ENCODE measurements around the gene TMEM179.

TMEM179 gene

GRCh38 chr14:104598039-104598909 lies 6.3 kb downstream of the TMEM179 start:
- DNase-seq = no peak

DNA sequence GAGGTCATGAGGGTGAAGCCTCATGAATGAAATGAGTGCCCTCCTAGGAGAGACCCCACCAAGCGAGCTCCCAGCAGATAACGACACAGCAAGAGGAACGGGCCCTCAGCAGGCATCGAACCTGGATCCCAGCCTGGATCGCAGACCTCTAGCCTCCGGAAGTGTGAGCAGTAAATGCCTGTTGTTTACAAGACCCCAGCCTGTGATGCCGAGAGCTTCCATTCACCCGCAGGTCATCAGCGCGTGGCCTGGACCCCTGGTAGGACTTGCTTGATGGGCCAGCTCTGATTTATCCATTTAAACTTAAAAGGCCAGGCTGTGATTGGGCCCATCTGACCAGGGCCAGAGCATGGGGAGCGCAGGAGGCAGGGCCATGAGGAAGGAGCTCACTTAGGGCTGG lies 7.0 kb downstream of the TMEM179 start:
- no peak for DNase-seq

DNA sequence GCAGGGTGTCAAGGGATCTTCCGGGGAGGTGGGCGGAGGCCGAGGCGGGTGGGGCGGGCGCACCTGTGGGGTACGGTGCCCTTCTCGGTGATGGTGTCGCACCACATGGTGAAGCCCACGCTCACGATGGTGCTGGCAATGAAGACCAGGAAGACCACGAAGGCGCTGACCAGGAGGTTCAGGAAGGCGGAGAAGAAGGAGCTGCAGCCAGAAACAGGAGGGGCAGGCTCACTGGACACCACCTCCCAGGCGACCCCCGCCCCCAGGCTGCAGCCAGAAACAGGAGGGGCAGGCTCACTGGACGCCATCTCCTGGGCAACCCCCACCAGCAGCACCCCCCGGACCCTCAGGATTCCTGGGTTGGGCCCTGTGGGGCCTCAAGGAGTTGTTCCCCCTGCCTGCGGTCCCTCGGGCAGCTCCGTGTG lies 7.6 kb downstream of the TMEM179 start:
- DNase-seq = no peak

DNA sequence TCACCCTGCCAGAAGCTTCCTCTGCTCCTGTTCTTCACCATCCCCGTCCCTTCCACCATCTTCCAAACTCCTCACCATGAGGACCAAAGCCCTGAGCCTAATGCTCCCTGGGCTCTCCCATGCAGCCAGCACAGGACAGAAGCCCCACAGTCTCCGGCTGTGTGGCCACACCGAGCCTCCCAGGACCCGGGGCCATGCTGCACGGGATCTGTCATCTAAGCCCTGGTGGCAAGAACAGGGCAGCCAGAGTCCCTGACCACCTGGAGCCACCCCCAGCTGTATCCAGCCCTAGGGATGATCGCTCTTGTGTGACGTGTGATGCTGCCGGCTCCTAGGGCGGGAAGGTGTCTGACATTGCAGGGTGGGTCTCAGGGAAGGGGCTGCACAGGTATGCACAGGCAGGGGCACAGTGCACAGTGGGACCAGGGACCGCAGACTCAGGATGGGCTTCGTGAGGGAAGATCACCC lies 8.1 kb downstream of the TMEM179 start:
- no peak for DNase-seq

DNA sequence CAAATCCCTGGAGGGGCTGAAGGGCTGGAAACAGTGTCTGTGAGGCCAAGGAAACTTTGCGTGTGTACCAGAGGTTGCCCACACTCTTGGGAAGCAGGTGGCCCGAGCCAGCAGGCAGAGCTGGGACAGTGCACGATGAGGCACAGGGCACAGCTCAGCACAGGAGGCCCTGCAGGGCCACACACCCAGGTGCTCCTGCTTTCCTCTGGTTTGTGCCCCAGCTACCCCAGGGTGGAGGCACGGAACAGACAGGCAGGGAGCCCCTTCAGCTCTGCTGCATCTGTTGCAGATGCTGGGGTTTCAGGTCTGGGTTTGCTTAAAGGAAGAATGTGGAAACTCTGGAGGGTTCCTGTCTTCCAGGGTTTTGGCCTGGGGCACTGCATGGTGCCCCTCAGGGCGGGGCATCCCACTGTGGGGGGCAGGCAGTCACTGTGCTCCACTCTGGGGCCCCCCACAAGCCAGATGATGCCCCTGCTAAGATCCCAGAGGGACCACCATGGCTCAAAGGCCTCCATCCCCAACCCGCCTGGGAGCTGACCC lies 8.6 kb downstream of the TMEM179 start:
- no peak for DNase-seq

DNA sequence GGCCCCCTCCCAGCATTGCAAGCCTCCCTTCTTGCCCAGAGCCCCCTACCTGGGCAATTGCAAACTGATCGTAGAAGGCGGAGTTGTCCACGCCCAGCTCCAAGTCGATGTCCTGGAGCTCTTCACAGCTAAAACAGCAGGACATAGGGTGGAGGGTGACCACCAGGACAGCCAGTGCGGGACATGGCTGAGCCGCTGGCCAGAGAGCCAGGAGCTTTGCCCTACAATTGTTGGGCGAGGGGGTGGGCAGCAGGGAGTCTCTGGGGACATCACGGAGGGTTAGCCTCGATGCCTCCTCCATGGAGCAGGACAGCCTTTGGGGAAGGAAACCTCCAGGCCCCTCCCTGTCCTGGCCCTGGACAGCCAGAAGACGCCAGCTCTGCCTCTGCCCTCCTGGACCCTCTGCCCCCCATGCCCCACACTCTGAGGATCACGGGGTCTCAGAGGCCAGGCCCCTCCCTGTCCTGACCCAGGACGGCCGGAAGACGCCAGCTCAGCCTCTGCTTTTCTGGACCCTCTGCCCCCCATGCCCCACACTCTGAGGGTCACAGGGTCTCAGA lies 9.4 kb downstream of the TMEM179 start:
- no peak for DNase-seq

- DNase-seq = no peak
These were observed 10.1 kb downstream of the TMEM179 start for GRCh38 chr14:104594310-104595046.

- no peak for DNase-seq
These were observed 10.8 kb downstream of the TMEM179 start for GRCh38 chr14:104593710-104594136.

DNA sequence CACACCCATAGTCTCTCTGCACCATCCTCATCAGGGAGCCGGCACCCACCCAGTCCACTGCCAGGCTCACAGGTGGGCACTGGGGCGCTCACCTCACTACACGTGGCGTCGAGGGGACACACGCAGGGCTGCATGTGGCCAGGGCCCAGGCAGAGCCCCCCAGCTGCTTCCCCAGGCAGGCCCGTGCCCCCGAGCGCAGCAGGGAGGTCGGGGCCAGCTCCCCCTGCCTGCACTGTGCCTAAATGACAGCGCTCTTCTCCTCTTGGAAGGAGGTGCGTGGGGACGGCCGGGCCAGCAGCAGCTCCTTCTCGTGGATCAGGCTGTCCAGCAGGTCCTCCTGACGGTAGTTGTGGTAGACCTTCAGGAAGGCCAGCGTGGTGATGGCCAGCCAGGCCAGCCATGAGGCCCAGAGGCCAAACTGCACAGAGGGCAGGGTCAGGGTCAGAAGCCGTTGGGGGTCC lies 11.3 kb downstream of the TMEM179 start:
- DNase-seq = no peak

- no peak for DNase-seq
These were observed 11.8 kb downstream of the TMEM179 start for GRCh38 chr14:104592785-104593184.

DNA sequence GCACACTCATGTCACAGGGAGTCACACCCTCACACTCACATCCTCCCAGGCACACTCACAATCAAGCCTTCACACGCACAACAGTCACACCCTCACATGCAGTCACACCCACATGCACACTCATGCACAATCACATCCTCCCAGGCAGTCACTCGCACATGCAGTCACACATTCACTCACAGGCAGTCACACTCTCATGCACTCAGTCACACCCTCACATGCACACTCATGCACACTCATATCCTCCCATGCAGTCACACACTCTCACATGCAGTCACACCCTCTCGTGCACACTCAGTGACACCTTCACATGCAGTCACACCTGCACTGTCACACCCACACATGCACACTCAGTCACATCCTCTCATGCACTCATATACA lies 12.3 kb downstream of the TMEM179 start:
- no peak for DNase-seq

DNA sequence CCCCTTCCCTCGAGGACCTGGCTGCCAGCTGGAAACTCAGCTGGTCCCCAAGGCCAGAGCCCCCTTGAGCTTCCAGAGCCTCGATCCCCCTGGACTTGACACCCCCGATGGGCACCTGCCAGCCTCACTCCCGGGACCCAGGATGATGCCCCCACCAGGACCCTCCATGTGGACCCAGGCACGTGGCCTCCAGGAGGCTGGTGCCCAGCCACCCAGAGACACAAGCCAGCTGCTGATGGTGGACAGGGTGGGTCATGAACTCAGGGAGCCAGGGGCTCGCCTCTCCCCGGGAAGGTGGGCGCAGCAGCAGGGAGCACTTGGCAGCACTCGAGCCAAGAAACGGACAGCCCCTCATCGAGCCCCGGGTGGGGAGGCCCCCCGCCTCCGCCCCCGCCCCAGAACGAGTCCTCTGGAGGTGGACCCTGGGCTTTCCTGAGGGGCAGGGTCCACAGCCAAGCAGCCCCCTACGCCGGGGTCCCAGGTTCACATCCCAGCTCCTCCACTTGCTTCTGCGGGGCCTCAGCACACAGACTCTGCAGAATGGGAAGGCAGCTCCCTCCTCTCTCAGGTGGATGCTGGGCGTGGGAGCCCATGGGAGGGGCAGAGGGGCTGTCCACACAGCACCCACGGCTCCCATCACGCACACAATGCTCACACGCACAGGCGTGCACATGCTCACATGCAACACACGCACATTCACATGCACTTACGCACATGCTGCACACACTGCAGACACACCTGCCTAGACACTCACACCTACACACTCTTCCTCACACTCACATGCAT lies 12.9 kb downstream of the TMEM179 start:
- no peak for DNase-seq

DNA sequence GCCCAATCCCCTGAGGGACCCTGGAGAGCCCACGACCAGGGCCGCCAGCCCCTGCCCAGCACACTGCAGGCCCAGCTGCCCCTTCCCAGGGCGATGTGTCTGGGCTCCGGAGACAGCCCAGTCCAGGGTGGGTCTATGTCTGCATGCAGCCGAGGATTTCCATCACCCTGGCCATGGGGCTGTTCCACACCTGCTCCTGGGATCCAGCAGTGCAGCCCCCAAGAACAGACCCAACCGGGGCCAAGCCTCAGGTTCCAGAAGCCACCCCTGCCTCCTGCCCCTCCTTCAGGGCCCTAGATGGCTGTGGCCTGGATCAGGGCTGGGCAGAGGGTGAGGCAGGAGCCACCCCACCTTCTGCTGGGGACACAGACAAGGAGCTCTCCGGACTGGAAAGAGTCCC lies 13.5 kb downstream of the TMEM179 start:
- no peak for DNase-seq

- no peak for DNase-seq
These were observed 14.2 kb downstream of the TMEM179 start for GRCh38 chr14:104590240-104590965.

- DNase-seq = no peak
These were observed 15.0 kb downstream of the TMEM179 start for GRCh38 chr14:104589338-104590195.

DNA sequence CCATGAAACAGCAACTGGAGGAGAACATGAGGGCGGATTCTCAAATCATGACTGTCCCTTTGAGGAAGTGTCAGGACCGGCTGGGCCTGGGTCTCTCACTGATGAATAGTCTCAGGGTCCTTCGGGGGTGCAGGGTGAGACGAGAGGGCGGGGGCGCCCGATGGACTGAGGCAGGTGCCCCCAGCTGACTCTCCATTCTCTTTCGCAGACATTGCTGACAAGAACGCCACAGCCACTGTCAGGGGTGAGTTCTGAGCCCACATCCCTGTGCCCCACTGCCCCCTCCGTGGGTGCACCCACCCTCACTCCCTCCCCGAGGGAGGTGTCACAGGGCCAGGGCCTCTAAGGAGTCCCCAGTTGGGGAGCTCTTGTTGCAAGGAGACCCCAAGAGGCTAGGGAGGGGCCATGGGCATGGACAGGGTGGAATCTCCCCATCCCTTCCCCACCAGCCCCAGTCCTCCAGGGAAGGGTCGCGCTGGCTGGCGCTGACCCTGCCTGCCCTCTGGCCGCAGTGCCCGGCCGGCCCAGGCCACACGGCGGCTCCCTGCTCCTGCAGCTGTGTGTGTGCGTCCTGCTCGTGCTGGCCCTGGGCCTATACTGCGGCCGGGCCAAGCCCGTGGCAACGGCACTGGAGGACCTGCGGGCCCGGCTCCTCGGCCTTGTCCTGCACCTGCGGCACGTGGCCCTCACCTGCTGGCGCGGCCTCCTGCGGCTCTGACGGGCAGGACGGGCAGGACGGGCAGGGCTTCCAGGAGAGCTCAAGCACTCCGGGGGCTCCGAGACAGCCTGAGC lies 16.3 kb downstream of the TMEM179 start:
- no peak for DNase-seq

GRCh38 chr14:104587641-104588040 lies 16.9 kb downstream of the TMEM179 start:
- no peak for DNase-seq

- DNase-seq = no peak
These were observed 17.5 kb downstream of the TMEM179 start for GRCh38 chr14:104586832-104587620.

All from inflammatory macrophage treated with lipopolysaccharide for 4 hours (primary cell).